ENCODE results near the gene KCNG2.

Gene KCNG2

DNA sequence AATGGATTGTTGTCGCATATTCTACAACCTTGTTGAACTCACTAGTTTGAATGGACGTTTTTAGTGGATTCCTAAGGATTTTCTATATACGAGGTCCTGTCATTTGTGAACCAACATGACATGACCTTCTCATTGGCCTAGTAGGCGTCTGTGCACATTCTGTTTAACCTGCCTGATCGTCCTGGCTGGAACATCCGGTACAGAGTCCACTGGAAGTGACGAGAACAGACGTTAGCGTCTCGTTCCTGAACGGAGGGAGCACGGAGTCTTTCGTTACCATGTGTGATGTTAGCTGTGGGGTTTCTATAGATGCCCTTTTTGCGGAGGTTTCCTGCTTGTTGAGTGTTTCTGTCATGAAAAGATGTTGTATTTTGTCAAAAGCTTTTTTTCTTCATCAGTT lies 91.8 kb downstream of the KCNG2 start:
- H3K27ac ChIP-seq (ENCODE audit: extremely low read depth, low read depth, low read length), result no peak overlapping the region
- CTCF ChIA-PET, result interaction anchor here (0.7 kb wide), 1 partner anchor 16 kb away, joined by 5 read pairs; no protein-coding TSS in a partner anchor
- no peaks in the 10 kb centered on the region for H3K4me1 ChIP-seq (ENCODE audit: control insufficient read depth, insufficient read depth, low read length)
- H3K4me3 ChIP-seq (ENCODE audit: low read depth, low read length), result no peak overlapping the region
- TF ChIP-seq GLI4 (tag by site-specific recombination; IDR thresholded peaks at IDR 0.05) (no peak), KLF16 (tag by site-specific recombination; IDR thresholded peaks at IDR 0.05) (no peak), GLI2 (tag by site-specific recombination; IDR thresholded peaks at IDR 0.05; ENCODE audit: borderline replicate concordance, low read depth) (no peak), EGR2 (tag by site-specific recombination; IDR thresholded peaks at IDR 0.05; ENCODE audit: low read depth) (no peak), ZNF658 (tag by site-specific recombination; IDR thresholded peaks at IDR 0.05) (no peak), ZSCAN30 (tag by site-specific recombination; IDR thresholded peaks at IDR 0.05) (no peak), ZNF707 (tag by site-specific recombination; IDR thresholded peaks at IDR 0.05) (no peak), ZNF585B (tag by site-specific recombination; IDR thresholded peaks at IDR 0.05) (no peak), ZNF558 (tag by site-specific recombination; IDR thresholded peaks at IDR 0.05) (no peak), ZFP37 (tag by site-specific recombination; IDR thresholded peaks at IDR 0.05) (no peak), ZNF626 (tag by site-specific recombination; IDR thresholded peaks at IDR 0.05) (no peak)
- TF ChIP-seq, protein P1, sequence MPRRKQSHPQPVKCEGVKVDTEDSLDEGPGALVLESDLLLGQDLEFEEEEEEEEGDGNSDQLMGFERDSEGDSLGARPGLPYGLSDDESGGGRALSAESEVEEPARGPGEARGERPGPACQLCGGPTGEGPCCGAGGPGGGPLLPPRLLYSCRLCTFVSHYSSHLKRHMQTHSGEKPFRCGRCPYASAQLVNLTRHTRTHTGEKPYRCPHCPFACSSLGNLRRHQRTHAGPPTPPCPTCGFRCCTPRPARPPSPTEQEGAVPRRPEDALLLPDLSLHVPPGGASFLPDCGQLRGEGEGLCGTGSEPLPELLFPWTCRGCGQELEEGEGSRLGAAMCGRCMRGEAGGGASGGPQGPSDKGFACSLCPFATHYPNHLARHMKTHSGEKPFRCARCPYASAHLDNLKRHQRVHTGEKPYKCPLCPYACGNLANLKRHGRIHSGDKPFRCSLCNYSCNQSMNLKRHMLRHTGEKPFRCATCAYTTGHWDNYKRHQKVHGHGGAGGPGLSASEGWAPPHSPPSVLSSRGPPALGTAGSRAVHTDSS (tag by site-specific recombination; IDR thresholded peaks at IDR 0.05), result no peak
- TF ChIP-seq, protein P2, sequence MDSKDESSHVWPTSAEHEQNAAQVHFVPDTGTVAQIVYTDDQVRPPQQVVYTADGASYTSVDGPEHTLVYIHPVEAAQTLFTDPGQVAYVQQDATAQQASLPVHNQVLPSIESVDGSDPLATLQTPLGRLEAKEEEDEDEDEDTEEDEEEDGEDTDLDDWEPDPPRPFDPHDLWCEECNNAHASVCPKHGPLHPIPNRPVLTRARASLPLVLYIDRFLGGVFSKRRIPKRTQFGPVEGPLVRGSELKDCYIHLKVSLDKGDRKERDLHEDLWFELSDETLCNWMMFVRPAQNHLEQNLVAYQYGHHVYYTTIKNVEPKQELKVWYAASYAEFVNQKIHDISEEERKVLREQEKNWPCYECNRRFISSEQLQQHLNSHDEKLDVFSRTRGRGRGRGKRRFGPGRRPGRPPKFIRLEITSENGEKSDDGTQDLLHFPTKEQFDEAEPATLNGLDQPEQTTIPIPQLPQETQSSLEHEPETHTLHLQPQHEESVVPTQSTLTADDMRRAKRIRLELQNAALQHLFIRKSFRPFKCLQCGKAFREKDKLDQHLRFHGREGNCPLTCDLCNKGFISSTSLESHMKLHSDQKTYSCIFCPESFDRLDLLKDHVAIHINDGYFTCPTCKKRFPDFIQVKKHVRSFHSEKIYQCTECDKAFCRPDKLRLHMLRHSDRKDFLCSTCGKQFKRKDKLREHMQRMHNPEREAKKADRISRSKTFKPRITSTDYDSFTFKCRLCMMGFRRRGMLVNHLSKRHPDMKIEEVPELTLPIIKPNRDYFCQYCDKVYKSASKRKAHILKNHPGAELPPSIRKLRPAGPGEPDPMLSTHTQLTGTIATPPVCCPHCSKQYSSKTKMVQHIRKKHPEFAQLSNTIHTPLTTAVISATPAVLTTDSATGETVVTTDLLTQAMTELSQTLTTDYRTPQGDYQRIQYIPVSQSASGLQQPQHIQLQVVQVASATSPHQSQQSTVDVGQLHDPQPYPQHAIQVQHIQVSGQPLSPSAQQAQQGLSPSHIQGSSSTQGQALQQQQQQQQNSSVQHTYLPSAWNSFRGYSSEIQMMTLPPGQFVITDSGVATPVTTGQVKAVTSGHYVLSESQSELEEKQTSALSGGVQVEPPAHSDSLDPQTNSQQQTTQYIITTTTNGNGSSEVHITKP (tag by site-specific recombination; IDR thresholded peaks at IDR 0.05), result no peak
- TF ChIP-seq, protein P3, sequence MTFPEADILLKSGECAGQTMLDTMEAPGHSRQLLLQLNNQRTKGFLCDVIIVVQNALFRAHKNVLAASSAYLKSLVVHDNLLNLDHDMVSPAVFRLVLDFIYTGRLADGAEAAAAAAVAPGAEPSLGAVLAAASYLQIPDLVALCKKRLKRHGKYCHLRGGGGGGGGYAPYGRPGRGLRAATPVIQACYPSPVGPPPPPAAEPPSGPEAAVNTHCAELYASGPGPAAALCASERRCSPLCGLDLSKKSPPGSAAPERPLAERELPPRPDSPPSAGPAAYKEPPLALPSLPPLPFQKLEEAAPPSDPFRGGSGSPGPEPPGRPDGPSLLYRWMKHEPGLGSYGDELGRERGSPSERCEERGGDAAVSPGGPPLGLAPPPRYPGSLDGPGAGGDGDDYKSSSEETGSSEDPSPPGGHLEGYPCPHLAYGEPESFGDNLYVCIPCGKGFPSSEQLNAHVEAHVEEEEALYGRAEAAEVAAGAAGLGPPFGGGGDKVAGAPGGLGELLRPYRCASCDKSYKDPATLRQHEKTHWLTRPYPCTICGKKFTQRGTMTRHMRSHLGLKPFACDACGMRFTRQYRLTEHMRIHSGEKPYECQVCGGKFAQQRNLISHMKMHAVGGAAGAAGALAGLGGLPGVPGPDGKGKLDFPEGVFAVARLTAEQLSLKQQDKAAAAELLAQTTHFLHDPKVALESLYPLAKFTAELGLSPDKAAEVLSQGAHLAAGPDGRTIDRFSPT (tag by site-specific recombination; IDR thresholded peaks at IDR 0.05), result no peak
- POLR2A ChIA-PET, result no interaction called here
- H3K36me3 ChIP-seq (ENCODE audit: control insufficient read depth in 2 of 2, insufficient read depth in 1 of 2, low read length in 2 of 2), result no peaks in the 10 kb centered on the region
- peaks cover 2% of the 10 kb centered on the region for H3K9me3 ChIP-seq (ENCODE audit: control insufficient read depth, insufficient read depth, low read depth, low read length)

DNA sequence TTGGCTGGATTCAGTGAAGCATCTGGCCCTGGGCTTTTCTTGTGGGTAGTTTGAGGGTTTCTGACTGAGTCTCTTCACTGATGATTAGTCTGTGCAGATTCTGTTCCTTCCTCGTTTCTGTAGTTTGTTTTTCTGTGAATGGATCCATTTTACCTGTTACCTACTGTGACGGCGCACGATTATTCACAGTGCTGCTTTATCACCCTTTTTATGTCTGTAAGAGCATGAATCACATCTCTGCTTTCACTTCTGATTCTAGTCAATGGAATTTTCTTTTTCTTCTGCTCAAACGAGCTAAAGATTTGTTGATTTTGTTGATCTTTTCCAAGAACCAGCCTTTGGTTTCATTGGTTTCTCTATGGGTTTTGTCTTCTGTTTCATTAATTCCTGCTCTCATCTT lies 92.9 kb downstream of the KCNG2 start:
- ChIA-PET CTCF (no interaction called here), POLR2A (no interaction called here)
- H3K4me1 ChIP-seq (ENCODE audit: control insufficient read depth, insufficient read depth, low read length), result no peaks in the 10 kb centered on the region
- TF ChIP-seq ZNF623 (tag by site-specific recombination; IDR thresholded peaks at IDR 0.05) (no peak), RBAK (tag by site-specific recombination; IDR thresholded peaks at IDR 0.05) (no peak), KLF1 (tag by site-specific recombination; IDR thresholded peaks at IDR 0.05) (no peak), ZNF837 (tag by site-specific recombination; IDR thresholded peaks at IDR 0.05) (no peak), ZNF654 (tag by site-specific recombination; IDR thresholded peaks at IDR 0.05; ENCODE audit: low read depth) (no peak), ZNF596 (tag by site-specific recombination; IDR thresholded peaks at IDR 0.05) (no peak)
- TF ChIP-seq, protein P4, sequence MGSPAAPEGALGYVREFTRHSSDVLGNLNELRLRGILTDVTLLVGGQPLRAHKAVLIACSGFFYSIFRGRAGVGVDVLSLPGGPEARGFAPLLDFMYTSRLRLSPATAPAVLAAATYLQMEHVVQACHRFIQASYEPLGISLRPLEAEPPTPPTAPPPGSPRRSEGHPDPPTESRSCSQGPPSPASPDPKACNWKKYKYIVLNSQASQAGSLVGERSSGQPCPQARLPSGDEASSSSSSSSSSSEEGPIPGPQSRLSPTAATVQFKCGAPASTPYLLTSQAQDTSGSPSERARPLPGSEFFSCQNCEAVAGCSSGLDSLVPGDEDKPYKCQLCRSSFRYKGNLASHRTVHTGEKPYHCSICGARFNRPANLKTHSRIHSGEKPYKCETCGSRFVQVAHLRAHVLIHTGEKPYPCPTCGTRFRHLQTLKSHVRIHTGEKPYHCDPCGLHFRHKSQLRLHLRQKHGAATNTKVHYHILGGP (tag by site-specific recombination; IDR thresholded peaks at IDR 0.05), result no peak
- no peaks in the 10 kb centered on the region for H3K36me3 ChIP-seq (ENCODE audit: control insufficient read depth in 2 of 2, insufficient read depth in 1 of 2, low read length in 2 of 2)
- H3K27ac ChIP-seq (ENCODE audit: extremely low read depth, low read depth, low read length), result no peak overlapping the region
- no peak overlapping the region for H3K4me3 ChIP-seq (ENCODE audit: low read depth, low read length)
- H3K9me3 ChIP-seq (ENCODE audit: control insufficient read depth, insufficient read depth, low read depth, low read length), result peaks cover 2% of the 10 kb centered on the region
